PC-9 (cell line): Measurements from ENCODE around the gene LUC7L3. TPM values are rescaled to one million over a fixed set of nuclear protein-coding genes. Genes with fewer than 3 reads are reported as not detected.

Source experiments
- BruUV-seq: library from RNA; stranded (reverse); fragments of 400-500 nt; replicated peaks from 2 replicates; lab custom pipeline; 2021; lab: Mats Ljungman, UMichigan
- CTCF ChIA-PET: fragments of 300-600 bp; sonication (Branson Sonifier 250); formaldehyde crosslinking; loops from one replicate; lab custom pipeline; 2022; ENCODE audit warnings: antibody characterized with exemption; lab: Charles Lee
- POLR2A ChIA-PET: fragments of 300-600 bp; sonication (Branson Sonifier 250); formaldehyde crosslinking; loops from one replicate; lab custom pipeline; 2022; ENCODE audit warnings: antibody characterized with exemption; ENCODE audit not compliant: unreplicated experiment; lab: Charles Lee
- DNase-seq, 2 experiments: peaks; one replicate each; pipeline versions ENCODE4 v3.0.0 to v3.0.0-alpha.2; 2015 to 2022; ENCODE audit warnings: mixed read lengths in 1 of 2
- H2AFZ ChIP-seq: fragments of 200-600 bp; sonication (generic); 2 replicates; pipeline ENCODE4 v1.8.1; 2017; ENCODE audit warnings: antibody characterized with exemption
- H3F3A ChIP-seq: fragments of 200-600 bp; sonication (generic); 2 replicates; pipeline ENCODE4 v1.8.1; 2017; ENCODE audit warnings: antibody characterized with exemption, mild to moderate bottlenecking, low read depth; ENCODE audit not compliant: insufficient read depth
- H3K27ac ChIP-seq: fragments of 200-600 bp; sonication (generic); 2 replicates; pipeline ENCODE4 v1.6.1; 2016; ENCODE audit warnings: mixed run types
- H3K27me3 ChIP-seq: fragments of 200-600 bp; sonication (generic); 2 replicates; pipeline ENCODE4 v1.6.1; 2016; ENCODE audit warnings: low read depth, mixed run types; ENCODE audit not compliant: insufficient read depth
- H3K36me3 ChIP-seq: fragments of 200-600 bp; sonication (generic); 2 replicates; pipeline ENCODE4 v1.6.1; 2016; ENCODE audit warnings: low read depth, mixed run types
- H3K4me1 ChIP-seq: fragments of 200-600 bp; sonication (generic); replicated peaks from 2 replicates; pipeline ENCODE4 v1.6.1; 2016; ENCODE audit warnings: mixed run types; ENCODE audit not compliant: insufficient read depth
- H3K4me2 ChIP-seq: fragments of 200-600 bp; sonication (generic); 2 replicates; pipeline ENCODE4 v1.6.1; 2017; ENCODE audit warnings: mixed run types
- H3K4me3 ChIP-seq: fragments of 200-600 bp; sonication (generic); 2 replicates; pipeline ENCODE4 v1.6.1; 2016; ENCODE audit warnings: mixed run types
- H3K79me2 ChIP-seq: fragments of 200-600 bp; sonication (generic); 2 replicates; pipeline ENCODE4 v1.6.1; 2017; ENCODE audit warnings: low read depth, mixed run types
- H3K9me2 ChIP-seq: fragments of 200-600 bp; sonication (generic); 2 replicates; pipeline ENCODE4 v1.8.1; 2017; ENCODE audit warnings: mild to moderate bottlenecking; ENCODE audit not compliant: insufficient read depth
- H3K9me3 ChIP-seq: fragments of 200-600 bp; sonication (generic); 2 replicates; pipeline ENCODE4 v1.8.1; 2016; ENCODE audit warnings: low read depth; ENCODE audit not compliant: insufficient read depth
- H4K20me1 ChIP-seq: fragments of 200-600 bp; sonication (generic); 2 replicates; pipeline ENCODE4 v1.8.1; 2017; ENCODE audit not compliant: insufficient read depth
- EZH2 ChIP-seq: fragments of 200-600 bp; sonication (generic); IDR thresholded peaks from 2 replicates; pipeline ENCODE4 v1.8.0; 2017; ENCODE audit warnings: antibody characterized with exemption, low read depth
- intact Hi-C: fragments of 100-400 bp; cut with micrococcal nuclease; formaldehyde crosslinking; loops from one replicate; pipeline ENCODE4 v1.10.0; 2022; ENCODE audit not compliant: unreplicated experiment
- total RNA-seq: library from RNA; stranded (reverse); gene quantifications from 2 replicates; pipeline ENCODE4 v1.2.3, GENCODE V29; 2021
- TF ChIP-seq, protein P1 (sequence below): fragments of 200-600 bp; sonication (generic); conservative IDR thresholded peaks from 2 replicates; pipeline ENCODE4 v1.6.1; 2017; ENCODE audit warnings: mixed run types, antibody characterized with exemption, mild to moderate bottlenecking, moderate library complexity

LUC7L3 gene
- total RNA-seq, 1 experiment from 2014 or later: 147 TPM

DNA sequence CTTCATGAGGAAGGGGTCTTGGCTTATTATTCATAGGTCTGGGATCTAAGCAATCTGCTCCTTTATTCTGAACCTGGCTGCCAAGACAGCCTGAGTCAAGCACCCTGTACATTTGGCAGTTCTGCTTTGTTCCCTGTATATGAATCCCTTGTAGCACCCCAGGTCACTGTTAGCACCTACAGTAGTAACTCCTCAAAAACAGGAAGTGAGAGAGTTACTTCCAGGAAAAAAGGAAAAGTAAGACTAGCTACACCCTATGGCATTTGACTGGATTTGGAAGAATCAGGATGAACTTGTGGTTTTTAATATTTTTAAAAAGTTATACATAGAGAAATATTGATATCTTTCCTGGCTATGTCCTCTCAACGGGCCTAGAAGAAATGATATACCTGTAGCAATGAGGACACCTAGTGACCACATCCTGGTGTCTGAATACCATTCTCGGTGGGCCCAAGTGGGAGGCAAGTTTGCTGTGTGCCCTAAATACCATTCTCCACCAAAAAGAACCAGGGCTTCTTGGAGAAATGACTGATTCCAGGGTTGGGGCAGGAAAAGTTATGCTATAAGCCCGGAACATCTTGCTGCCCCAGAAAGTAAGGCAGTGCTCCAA is 21.6 kb upstream of the LUC7L3 start:
- Histone ChIP-seq H3K27me3 (no peaks in the 10 kb centered on the region), H4K20me1 (peaks cover 5% of the 10 kb centered on the region), H2AFZ (no peak overlapping the region), H3K4me3 (no peak overlapping the region), H3K9me2 (no peaks in the 10 kb centered on the region), H3K9me3 (no peaks in the 10 kb centered on the region), H3K27ac (peak overlapping the region; percentile 51; the same call in 1 of the 2 replicates), H3K36me3 (peaks cover 57% of the 10 kb centered on the region), H3K4me2 (peak overlapping the region; percentile 13), H3K79me2 (peaks cover 38% of the 10 kb centered on the region), H3F3A (peaks cover 96% of the 10 kb centered on the region), H3K4me1 (peaks cover 84% of the 10 kb centered on the region)
- no TSS peak for BruUV-seq
- POLR2A ChIA-PET: interaction anchor here (0.6 kb wide), 1 partner anchor 332 kb away, joined by 3 read pairs; no protein-coding TSS in a partner anchor
- DNase-seq: no peak
- intact Hi-C loops: loop anchor here (5.0 to 10.0 kb wide), 2 partner anchors 145 to 493 kb away; partner anchors contain the start of gene COL1A1
- CTCF ChIA-PET: interaction anchor here (0.6 kb wide), 1 partner anchor 19 kb away, joined by 5 read pairs; no protein-coding TSS in a partner anchor
- no peak for TF ChIP-seq EZH2
- TF ChIP-seq, protein P1, sequence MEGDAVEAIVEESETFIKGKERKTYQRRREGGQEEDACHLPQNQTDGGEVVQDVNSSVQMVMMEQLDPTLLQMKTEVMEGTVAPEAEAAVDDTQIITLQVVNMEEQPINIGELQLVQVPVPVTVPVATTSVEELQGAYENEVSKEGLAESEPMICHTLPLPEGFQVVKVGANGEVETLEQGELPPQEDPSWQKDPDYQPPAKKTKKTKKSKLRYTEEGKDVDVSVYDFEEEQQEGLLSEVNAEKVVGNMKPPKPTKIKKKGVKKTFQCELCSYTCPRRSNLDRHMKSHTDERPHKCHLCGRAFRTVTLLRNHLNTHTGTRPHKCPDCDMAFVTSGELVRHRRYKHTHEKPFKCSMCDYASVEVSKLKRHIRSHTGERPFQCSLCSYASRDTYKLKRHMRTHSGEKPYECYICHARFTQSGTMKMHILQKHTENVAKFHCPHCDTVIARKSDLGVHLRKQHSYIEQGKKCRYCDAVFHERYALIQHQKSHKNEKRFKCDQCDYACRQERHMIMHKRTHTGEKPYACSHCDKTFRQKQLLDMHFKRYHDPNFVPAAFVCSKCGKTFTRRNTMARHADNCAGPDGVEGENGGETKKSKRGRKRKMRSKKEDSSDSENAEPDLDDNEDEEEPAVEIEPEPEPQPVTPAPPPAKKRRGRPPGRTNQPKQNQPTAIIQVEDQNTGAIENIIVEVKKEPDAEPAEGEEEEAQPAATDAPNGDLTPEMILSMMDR: peak; percentile 48; the same call in 1 of the 2 replicates

DNA sequence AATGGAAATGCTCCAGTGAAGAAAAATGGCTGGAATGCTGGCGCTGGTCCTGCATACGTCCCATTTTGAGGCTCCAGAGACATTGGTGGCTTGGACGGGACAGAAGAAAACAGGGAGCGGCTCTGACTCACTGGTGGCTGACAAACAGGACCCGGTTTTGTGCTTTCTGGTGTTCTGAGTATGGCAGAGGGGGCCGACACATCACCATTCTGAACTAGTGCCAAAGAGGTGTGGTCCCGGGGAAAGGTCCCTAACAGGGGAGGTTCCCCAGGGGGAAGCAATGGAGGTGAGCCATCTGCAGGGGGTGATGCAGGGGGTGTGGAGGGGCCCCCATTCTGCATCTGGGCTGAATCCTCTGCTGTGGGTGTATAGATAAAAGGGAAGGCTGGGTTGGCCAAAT is 20.0 kb upstream of the LUC7L3 start:
- Histone ChIP-seq H3K27me3 (no peaks in the 10 kb centered on the region), H3K4me1 (peaks cover 68% of the 10 kb centered on the region), H4K20me1 (peaks cover 7% of the 10 kb centered on the region), H3K9me3 (no peaks in the 10 kb centered on the region), H3K4me2 (peak overlapping the region; percentile 39; the same call in 1 of the 2 replicates), H3K27ac (peak overlapping the region; percentile 51), H3K36me3 (peaks cover 51% of the 10 kb centered on the region), H2AFZ (no peak overlapping the region), H3K4me3 (no peak overlapping the region), H3F3A (peaks cover 85% of the 10 kb centered on the region), H3K79me2 (peaks cover 49% of the 10 kb centered on the region), H3K9me2 (no peaks in the 10 kb centered on the region)
- CTCF ChIA-PET: interaction anchor here (0.7 kb wide), 1 partner anchor 153 kb away, joined by 4 read pairs; the partner anchor contains the start of gene SPATA20
- BruUV-seq: no TSS peak
- intact Hi-C loops: loop anchor here (5.0 to 10.0 kb wide), 2 partner anchors 143 to 495 kb away; partner anchors contain the start of gene COL1A1
- no peak for TF ChIP-seq EZH2
- TF ChIP-seq, protein P1: no peak
- peak; percentile 79 to 81 for DNase-seq
- POLR2A ChIA-PET: no interaction called here

DNA sequence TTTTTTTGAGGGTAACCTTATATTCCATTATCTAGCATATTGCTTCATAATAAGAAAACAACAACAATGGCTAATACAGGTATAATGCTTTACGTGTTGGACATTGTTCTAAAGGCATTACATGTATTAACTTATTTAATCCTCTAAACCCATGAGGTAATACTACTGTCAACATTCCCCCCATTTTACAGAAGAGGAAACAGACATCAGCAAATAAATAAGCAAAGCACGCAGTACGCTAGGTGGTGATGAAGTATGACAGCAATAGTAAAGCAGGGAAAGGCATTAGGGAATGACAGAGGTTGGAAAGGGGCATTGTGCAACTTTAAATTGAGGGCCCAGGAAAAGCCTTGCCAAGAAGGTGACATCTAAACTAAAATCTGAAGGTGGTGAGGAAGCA is 16.2 kb upstream of the LUC7L3 start:
- H3K4me3 ChIP-seq: no peak overlapping the region
- H3F3A ChIP-seq: peaks cover 58% of the 10 kb centered on the region
- H4K20me1 ChIP-seq: peaks cover 17% of the 10 kb centered on the region; the same call in 1 of the 2 replicates
- peaks cover 79% of the 10 kb centered on the region for H3K79me2 ChIP-seq
- H3K27me3 ChIP-seq: no peaks in the 10 kb centered on the region
- TF ChIP-seq EZH2: no peak
- TF ChIP-seq, protein P1: no peak
- peaks cover 41% of the 10 kb centered on the region for H3K4me1 ChIP-seq
- H3K36me3 ChIP-seq: peaks cover 29% of the 10 kb centered on the region
- no peaks in the 10 kb centered on the region for H3K9me3 ChIP-seq
- 0 out of 2 replicates have a peak overlapping the region, but pooled peaks have one; percentile 2 for H3K4me2 ChIP-seq
- CTCF ChIA-PET: no interaction called here
- H3K27ac ChIP-seq: no peak overlapping the region; the same call in 1 of the 2 replicates
- POLR2A ChIA-PET: no interaction called here
- H2AFZ ChIP-seq: no peak overlapping the region
- BruUV-seq: no TSS peak
- intact Hi-C loops: no loop called here
- DNase-seq: no peak
- no peaks in the 10 kb centered on the region for H3K9me2 ChIP-seq
